Testis (tissue), 3 donors: ENCODE data around the gene CCDC188. TPM values are rescaled to one million over a fixed set of nuclear protein-coding genes. Genes with fewer than 3 reads are reported as not detected.

Experiments used
- DNase-seq: peaks from one replicate; pipeline ENCODE4 v3.0.0-alpha.2; 2019
- H3K27ac ChIP-seq, 2 donors: fragments of 200-600 bp; sonication (generic); one replicate each; pipeline ENCODE4 v1.5.1; 2019
- H3K27me3 ChIP-seq: fragments of 200-600 bp; sonication (generic); one replicate; pipeline ENCODE4 v1.5.1; 2019
- H3K36me3 ChIP-seq: fragments of 200-600 bp; sonication (generic); one replicate; pipeline ENCODE4 v1.5.1; 2017; ENCODE audit warnings: low read depth; ENCODE audit errors: missing control alignments
- H3K4me1 ChIP-seq: fragments of 200-600 bp; sonication (generic); one replicate; pipeline ENCODE4 v1.5.1; 2019
- H3K4me3 ChIP-seq, 2 donors: fragments of 200-600 bp; sonication (generic); one replicate each; pipeline ENCODE4 v1.5.1; 2017 to 2019
- H3K9me3 ChIP-seq: fragments of 200-600 bp; sonication (generic); one replicate; pipeline ENCODE4 v1.5.1; 2017
- POLR2A ChIP-seq: fragments of 450-650 bp; IDR thresholded peaks from one replicate; pipeline ENCODE4 v1.6.1; 2017; ENCODE audit warnings: antibody characterized with exemption, mild to moderate bottlenecking, moderate library complexity
- WGBS, 2 donors: methylation state at CpG; one replicate each; pipeline ENCODE4 v1.1.5; 2018; 5-methylcytosine and 5-hydroxymethylcytosine counted together
- intact Hi-C: fragments of 100-400 bp; cut with DNase I; formaldehyde crosslinking; loops from one replicate; pipeline ENCODE4 v1.15.1; 2023; ENCODE audit warnings: low total_unique reads
- polyA plus RNA-seq: library from polyadenylated mRNA; stranded (reverse); fragments of 350-450 nt; fragmentation: Illumina TruSeq; extraction: RNeasy Lipid Tissue Mini Kit (QIAGEN cat#74804); gene quantifications from one replicate; pipeline ENCODE4 v1.2.3, GENCODE V29; 2014; ENCODE audit warnings: low read depth, low replicate concordance; ENCODE audit not compliant: insufficient read depth
- total RNA-seq, 2 donors: library from RNA; depleted of rRNA; stranded (reverse); fragments of >200 nt; gene quantifications; one replicate each; pipeline ENCODE4 v1.2.3, GENCODE V29; 2016
- TF ChIP-seq, protein P1 (sequence below), 3 experiments: fragments of 450-650 bp in 2 of 3; fragments of 200-600 bp in 1 of 3; sonication (generic) in 1 of 3; IDR thresholded peaks; one replicate each; pipeline ENCODE4 v1.5.1; 2016 to 2019; ENCODE audit warnings: antibody characterized with exemption in 3 of 3, mild to moderate bottlenecking in 2 of 3, moderate library complexity in 1 of 3

Gene CCDC188
- total and polyA plus RNA-seq, 3 donors from 2014 or later: 12.2 to 46.5 (median 33.1) TPM

DNA sequence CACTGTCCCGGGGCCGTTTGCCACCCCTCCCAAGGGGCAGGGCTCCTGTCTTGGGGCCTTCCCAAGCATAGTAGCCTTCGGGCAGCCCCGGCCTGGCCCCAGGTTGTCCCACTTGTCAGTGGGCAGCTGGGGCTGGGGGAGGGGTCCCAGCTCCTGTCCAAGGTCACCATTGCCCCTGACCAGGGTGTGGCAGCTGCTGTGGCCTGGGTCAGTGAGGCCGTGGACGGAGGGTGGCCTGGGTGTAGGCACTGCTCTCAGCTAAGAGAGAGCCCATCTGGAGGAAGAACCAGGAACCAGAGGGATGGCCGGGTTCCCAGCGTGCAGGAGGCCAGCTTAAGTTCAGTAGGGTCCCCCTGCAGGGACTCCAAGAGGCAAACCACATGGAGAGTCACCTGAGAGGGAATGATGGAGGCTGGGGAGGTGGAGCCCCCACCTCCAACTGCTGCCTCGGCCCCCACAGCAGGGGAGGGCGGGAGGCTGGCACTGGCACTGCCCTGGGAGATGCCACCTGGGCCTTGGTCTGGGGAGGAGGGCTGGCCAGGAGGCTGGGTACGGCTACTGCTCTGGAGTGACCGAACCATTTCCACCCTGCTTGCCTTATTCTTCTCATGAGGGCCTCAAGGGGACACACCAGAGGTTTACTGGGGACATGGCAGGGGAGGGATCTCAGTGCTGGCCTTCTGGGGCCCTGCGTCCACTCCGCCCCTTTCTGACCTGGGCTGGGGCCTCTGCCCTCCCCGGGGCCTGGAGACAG is 6.8 kb upstream of the CCDC188 start:
- Histone ChIP-seq H3K27ac (no peak overlapping the region), H3K36me3 (no peaks in the 10 kb centered on the region), H3K4me3 (no peak overlapping the region), H3K9me3 (no peaks in the 10 kb centered on the region), H3K27me3 (no peaks in the 10 kb centered on the region), H3K4me1 (peaks cover 4% of the 10 kb centered on the region)
- intact Hi-C loops: loop anchor here (5.0 kb wide), 2 partner anchors 110 to 125 kb away; partner anchors contain the start of gene RTN4R
- no peak for DNase-seq
- WGBS, 2 donors: 57 to 74% methylated on average over 7 to 15 of the region's 15 CpGs
- TF ChIP-seq, protein P1, sequence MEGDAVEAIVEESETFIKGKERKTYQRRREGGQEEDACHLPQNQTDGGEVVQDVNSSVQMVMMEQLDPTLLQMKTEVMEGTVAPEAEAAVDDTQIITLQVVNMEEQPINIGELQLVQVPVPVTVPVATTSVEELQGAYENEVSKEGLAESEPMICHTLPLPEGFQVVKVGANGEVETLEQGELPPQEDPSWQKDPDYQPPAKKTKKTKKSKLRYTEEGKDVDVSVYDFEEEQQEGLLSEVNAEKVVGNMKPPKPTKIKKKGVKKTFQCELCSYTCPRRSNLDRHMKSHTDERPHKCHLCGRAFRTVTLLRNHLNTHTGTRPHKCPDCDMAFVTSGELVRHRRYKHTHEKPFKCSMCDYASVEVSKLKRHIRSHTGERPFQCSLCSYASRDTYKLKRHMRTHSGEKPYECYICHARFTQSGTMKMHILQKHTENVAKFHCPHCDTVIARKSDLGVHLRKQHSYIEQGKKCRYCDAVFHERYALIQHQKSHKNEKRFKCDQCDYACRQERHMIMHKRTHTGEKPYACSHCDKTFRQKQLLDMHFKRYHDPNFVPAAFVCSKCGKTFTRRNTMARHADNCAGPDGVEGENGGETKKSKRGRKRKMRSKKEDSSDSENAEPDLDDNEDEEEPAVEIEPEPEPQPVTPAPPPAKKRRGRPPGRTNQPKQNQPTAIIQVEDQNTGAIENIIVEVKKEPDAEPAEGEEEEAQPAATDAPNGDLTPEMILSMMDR (IDR thresholded peaks at IDR 0.05): no peak
- no peak for TF ChIP-seq POLR2A

- Histone ChIP-seq H3K27ac (no peak overlapping the region), H3K9me3 (no peaks in the 10 kb centered on the region), H3K4me3 (no peak overlapping the region), H3K36me3 (no peaks in the 10 kb centered on the region), H3K27me3 (no peaks in the 10 kb centered on the region), H3K4me1 (peaks cover 4% of the 10 kb centered on the region)
- 50 to 84% methylated on average over 6 to 17 of the region's 17 CpGs for WGBS, 2 donors
- peak; percentile 95 for DNase-seq
- no peak for TF ChIP-seq POLR2A
- TF ChIP-seq, protein P1 (IDR thresholded peaks at IDR 0.05): peak; percentile 99 to 100 (median 100)
- intact Hi-C loops: loop anchor here (5.0 kb wide), 2 partner anchors 110 to 125 kb away; partner anchors contain the start of gene RTN4R
These were observed 6.0 kb upstream of the CCDC188 start for GRCh38 chr22:20156611-20157429.

DNA sequence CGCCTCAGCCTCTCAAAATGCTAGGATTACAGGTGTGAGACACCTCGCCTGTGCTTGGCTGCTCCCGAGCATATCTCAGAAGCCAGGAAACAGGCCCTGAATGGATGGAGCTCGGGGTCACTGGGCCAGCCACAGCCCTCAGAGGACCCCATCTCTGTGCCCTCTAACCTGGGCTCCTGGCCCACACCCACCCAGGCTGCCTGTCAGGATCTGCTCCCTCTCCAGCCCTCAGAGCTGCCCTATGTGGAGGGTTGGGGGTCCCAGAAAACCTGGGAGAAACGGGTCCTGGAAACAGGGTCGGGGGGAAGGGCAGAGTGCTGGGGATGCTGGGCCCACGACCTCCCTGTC is 5.2 kb upstream of the CCDC188 start:
- no peak for TF ChIP-seq POLR2A
- TF ChIP-seq, protein P1 (IDR thresholded peaks at IDR 0.05): no peak
- Histone ChIP-seq H3K36me3 (no peaks in the 10 kb centered on the region), H3K9me3 (no peaks in the 10 kb centered on the region), H3K27ac (no peak overlapping the region), H3K4me3 (no peak overlapping the region), H3K4me1 (peaks cover 4% of the 10 kb centered on the region), H3K27me3 (no peaks in the 10 kb centered on the region)
- intact Hi-C loops: loop anchor here (5.0 kb wide), 2 partner anchors 111 to 126 kb away; partner anchors contain the start of gene RTN4R
- no peak for DNase-seq
- WGBS, 2 donors: 56 to 82% methylated on average over 4 to 7 of the region's 7 CpGs

- peaks cover 4% of the 10 kb centered on the region for H3K4me1 ChIP-seq
- TF ChIP-seq, protein P1 (IDR thresholded peaks at IDR 0.05): no peak
- no peak for TF ChIP-seq POLR2A
- no peak for DNase-seq
- WGBS, 2 donors: 62 to 76% methylated on average over 9 to 29 of the region's 30 CpGs
- no peaks in the 10 kb centered on the region for H3K27me3 ChIP-seq
- H3K4me3 ChIP-seq: no peak overlapping the region
- H3K9me3 ChIP-seq: no peaks in the 10 kb centered on the region
- intact Hi-C loops: loop anchor here (5.0 kb wide), 2 partner anchors 112 to 127 kb away; partner anchors contain the start of gene RTN4R
- no peak overlapping the region for H3K27ac ChIP-seq
- H3K36me3 ChIP-seq: no peaks in the 10 kb centered on the region
These were observed 4.6 kb upstream of the CCDC188 start for GRCh38 chr22:20155330-20156041.
